ENCODE measurements around the gene MS4A2. TPM values are rescaled to one million over a fixed set of nuclear protein-coding genes. Genes with fewer than 3 reads are reported as not detected.
"Not testable (repeated sequence)": the region's sequence is repeated elsewhere in the genome, so short reads cannot be mapped to it uniquely, and the experiment has no call there.

The MS4A2 gene
- total RNA-seq, result not detected in 2 replicates

- no peak for TF ChIP-seq CTCF (IDR thresholded peaks at IDR 0.05; ENCODE audit: extremely low read depth, low read depth, low read length)
- no peak within 1 kb of the TSS for H3K4me2 ChIP-seq (ENCODE audit: insufficient read depth, low read length)
- H3K27ac ChIP-seq (ENCODE audit: low read depth, low read length), result no peak within 1 kb of the TSS
- no peaks in the 10 kb centered on the region for H4K20me1 ChIP-seq (ENCODE audit: insufficient read depth, low read length)
- H3K4me3 ChIP-seq (ENCODE audit: insufficient read depth, low read length), result no peak within 1 kb of the TSS
- H2AFZ ChIP-seq (ENCODE audit: low read length), result no peak within 1 kb of the TSS
- H3K27me3 ChIP-seq (ENCODE audit: insufficient read depth, low read length), result no peaks in the 10 kb centered on the region
- no peaks in the 10 kb centered on the region for H3K4me1 ChIP-seq (ENCODE audit: insufficient read depth, low read length)
- no peaks in the 10 kb centered on the region for H3K9me3 ChIP-seq (ENCODE audit: low read depth, low read length)
- no peak for DNase-seq (ENCODE audit: insufficient read length, low spot score, missing footprints)
- H3K79me2 ChIP-seq (ENCODE audit: insufficient read depth, low read length), result no peaks in the 10 kb centered on the region
- H3K36me3 ChIP-seq (ENCODE audit: insufficient read depth, low read length), result no peaks in the 10 kb centered on the region
Measured at GRCh38 chr11:60088364-60088763, at the start of gene MS4A2. Gene MS4A2, plus strand, starts transcription at chr11:60088664. Its CDS starts 102 bp downstream, at chr11:60088766.

DNA sequence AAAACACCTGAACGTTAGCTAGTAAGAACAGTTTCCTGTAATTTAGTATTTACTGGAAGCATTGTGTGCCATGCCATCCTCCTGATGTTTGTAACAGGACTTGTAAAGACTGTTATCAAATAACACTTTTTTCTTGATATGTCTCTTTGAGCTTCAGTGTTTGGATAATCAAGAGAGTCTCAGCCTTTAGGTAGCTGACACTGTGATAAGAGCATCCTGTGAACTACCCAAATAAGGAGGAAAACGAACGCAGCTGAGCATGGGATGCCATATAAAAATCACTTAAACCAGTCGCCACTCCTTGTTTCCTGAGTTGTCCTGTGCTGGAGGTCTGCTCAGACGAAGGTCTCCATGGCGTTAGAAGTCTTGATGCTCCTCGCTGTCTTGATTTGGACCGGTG, 48.4 kb upstream of the MS4A2 start, which contains the start of gene OOSP2:
OOSP2 (plus strand) TSS at position 301 of the 400 bp plus-strand sequence; CDS start at position 352, 51 bp downstream.
- Histone ChIP-seq H3K27me3 (ENCODE audit: insufficient read depth, low read length) (no peaks in the 10 kb centered on the region), H4K20me1 (ENCODE audit: insufficient read depth, low read length) (no peaks in the 10 kb centered on the region), H2AFZ (ENCODE audit: low read length) (no peak within 1 kb of the TSS), H3K4me1 (ENCODE audit: insufficient read depth, low read length) (no peaks in the 10 kb centered on the region), H3K4me3 (ENCODE audit: insufficient read depth, low read length) (no peak within 1 kb of the TSS), H3K36me3 (ENCODE audit: insufficient read depth, low read length) (no peaks in the 10 kb centered on the region), H3K79me2 (ENCODE audit: insufficient read depth, low read length) (no peaks in the 10 kb centered on the region), H3K4me2 (ENCODE audit: insufficient read depth, low read length) (no peak within 1 kb of the TSS), H3K9me3 (ENCODE audit: low read depth, low read length) (no peaks in the 10 kb centered on the region), H3K27ac (ENCODE audit: low read depth, low read length) (no peak within 1 kb of the TSS)
- DNase-seq (ENCODE audit: insufficient read length, low spot score, missing footprints), result peak; percentile 21
- no peak for TF ChIP-seq CTCF (IDR thresholded peaks at IDR 0.05; ENCODE audit: extremely low read depth, low read depth, low read length)

DNA sequence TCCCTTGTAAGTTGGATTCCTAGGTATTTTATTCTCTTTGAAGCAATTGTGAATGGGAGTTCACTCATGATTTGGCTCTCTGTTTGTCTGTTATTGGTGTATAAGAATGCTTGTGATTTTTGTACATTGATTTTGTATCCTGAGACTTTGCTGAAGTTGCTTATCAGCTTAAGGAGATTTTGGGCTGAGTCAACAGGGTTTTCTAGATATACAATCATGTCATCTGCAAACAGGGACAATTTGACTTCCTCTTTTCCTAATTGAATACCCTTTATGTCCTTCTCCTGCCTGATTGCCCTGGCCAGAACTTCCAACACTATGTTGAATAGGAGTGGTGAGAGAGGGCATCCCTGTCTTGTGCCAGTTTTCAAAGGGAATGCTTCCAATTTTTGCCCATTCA, 38.0 kb upstream of the MS4A2 start:
- H3K79me2 ChIP-seq (ENCODE audit: insufficient read depth, low read length); H2AFZ ChIP-seq (ENCODE audit: low read length); H3K36me3 ChIP-seq (ENCODE audit: insufficient read depth, low read length); H3K27ac ChIP-seq (ENCODE audit: low read depth, low read length); DNase-seq (ENCODE audit: insufficient read length, low spot score, missing footprints); H3K4me2 ChIP-seq (ENCODE audit: insufficient read depth, low read length); H3K27me3 ChIP-seq (ENCODE audit: insufficient read depth, low read length); H3K4me1 ChIP-seq (ENCODE audit: insufficient read depth, low read length); H3K9me3 ChIP-seq (ENCODE audit: low read depth, low read length); H4K20me1 ChIP-seq (ENCODE audit: insufficient read depth, low read length); H3K4me3 ChIP-seq (ENCODE audit: insufficient read depth, low read length): not testable (repeated sequence)

- not testable (repeated sequence) for H3K79me2 ChIP-seq (ENCODE audit: insufficient read depth, low read length); H2AFZ ChIP-seq (ENCODE audit: low read length); H3K27me3 ChIP-seq (ENCODE audit: insufficient read depth, low read length); H3K27ac ChIP-seq (ENCODE audit: low read depth, low read length); H3K4me3 ChIP-seq (ENCODE audit: insufficient read depth, low read length); H3K4me1 ChIP-seq (ENCODE audit: insufficient read depth, low read length); H4K20me1 ChIP-seq (ENCODE audit: insufficient read depth, low read length); H3K36me3 ChIP-seq (ENCODE audit: insufficient read depth, low read length); H3K9me3 ChIP-seq (ENCODE audit: low read depth, low read length); H3K4me2 ChIP-seq (ENCODE audit: insufficient read depth, low read length); DNase-seq (ENCODE audit: insufficient read length, low spot score, missing footprints)
Measured at GRCh38 chr11:60050839-60051238, 37.6 kb upstream of the MS4A2 start.

GRCh38 chr11:60056349-60056969, 32.0 kb upstream of the MS4A2 start, which contains the start of gene MS4A3:
Gene MS4A3, plus strand, starts transcription at chr11:60056665. Its CDS starts 4,496 bp downstream, at chr11:60061161.
- Histone ChIP-seq H3K4me1 (ENCODE audit: insufficient read depth, low read length) (no peaks in the 10 kb centered on the region), H3K27ac (ENCODE audit: low read depth, low read length) (no peak within 1 kb of the TSS), H3K4me3 (ENCODE audit: insufficient read depth, low read length) (no peak within 1 kb of the TSS), H3K27me3 (ENCODE audit: insufficient read depth, low read length) (no peaks in the 10 kb centered on the region), H3K4me2 (ENCODE audit: insufficient read depth, low read length) (no peak within 1 kb of the TSS), H3K36me3 (ENCODE audit: insufficient read depth, low read length) (no peaks in the 10 kb centered on the region), H4K20me1 (ENCODE audit: insufficient read depth, low read length) (no peaks in the 10 kb centered on the region), H3K79me2 (ENCODE audit: insufficient read depth, low read length) (no peaks in the 10 kb centered on the region), H2AFZ (ENCODE audit: low read length) (no peak within 1 kb of the TSS), H3K9me3 (ENCODE audit: low read depth, low read length) (no peaks in the 10 kb centered on the region)
- no peak for TF ChIP-seq CTCF (IDR thresholded peaks at IDR 0.05; ENCODE audit: extremely low read depth, low read depth, low read length)
- no peak for DNase-seq (ENCODE audit: insufficient read length, low spot score, missing footprints)
